HEK293 (cell line): ENCODE measurements around the gene CFAP57.

ENCODE experiments used
- CTCF ChIA-PET: fragments of 350-600 bp; formaldehyde crosslinking; extraction: SDS; loops from one replicate; lab custom pipeline; 2021; ENCODE audit warnings: antibody characterized with exemption; lab: Yijun Ruan, JAX
- POLR2A ChIA-PET: fragments of 300-600 bp; formaldehyde crosslinking; extraction: SDS; loops from one replicate; lab custom pipeline; 2020; ENCODE audit warnings: antibody characterized with exemption, inconsistent platforms; lab: Yijun Ruan, JAX
- H3K27ac ChIP-seq: fragments of 200-500 bp; sonication (Bioruptor generic); 2 replicates; pipeline ENCODE4 v1.5.1; 2014; ENCODE audit warnings: low read depth, low read length, control low read depth, inconsistent platforms; ENCODE audit errors: extremely low read depth
- H3K36me3 ChIP-seq, 2 experiments: fragments of 200-500 bp in 1 of 2; sonication (Bioruptor generic) in 1 of 2; 1 replicate in 1 of 2; 2 replicates in 1 of 2; pipeline ENCODE4 v1.5.1; 2014 to 2017; ENCODE audit warnings: inconsistent platforms in 2 of 2, low read length in 2 of 2; ENCODE audit not compliant: control insufficient read depth in 2 of 2, insufficient read depth in 1 of 2
- H3K4me1 ChIP-seq: fragments of 200-500 bp; sonication (Bioruptor generic); 2 replicates; pipeline ENCODE4 v1.5.1; 2014; ENCODE audit warnings: mild to moderate bottlenecking, low read length, inconsistent platforms; ENCODE audit not compliant: control insufficient read depth, insufficient read depth
- H3K4me3 ChIP-seq: 2 replicates; pipeline ENCODE4 v1.5.1; 2011; ENCODE audit warnings: low read depth, mild to moderate bottlenecking, control low read depth, low read length, moderate library complexity
- H3K9me3 ChIP-seq: fragments of 200-500 bp; sonication (Bioruptor generic); 2 replicates; pipeline ENCODE4 v1.5.1; 2014; ENCODE audit warnings: low read depth, low read length, inconsistent platforms; ENCODE audit not compliant: control insufficient read depth, insufficient read depth
- ELK4 ChIP-seq: IDR thresholded peaks from 2 replicates; pipeline ENCODE4 v1.6.1; 2011; ENCODE audit warnings: mild to moderate bottlenecking, low read depth, low read length, borderline replicate concordance
- KLF1 ChIP-seq: fragments of 450-650 bp; formaldehyde crosslinking; IDR thresholded peaks from 2 replicates; pipeline ENCODE4 v1.5.1; 2016; ENCODE audit warnings: missing biosample characterization, missing genetic modification characterization
- KLF16 ChIP-seq: fragments of 450-650 bp; formaldehyde crosslinking; IDR thresholded peaks from 2 replicates; pipeline ENCODE4 v1.5.1; 2017; ENCODE audit warnings: missing biosample characterization, missing genetic modification characterization
- KLF9 ChIP-seq: fragments of 450-650 bp; formaldehyde crosslinking; IDR thresholded peaks from 2 replicates; pipeline ENCODE4 v1.5.1; 2016; ENCODE audit warnings: missing biosample characterization, missing genetic modification characterization, low read depth
- PBX3 ChIP-seq: sonication (generic); formaldehyde crosslinking; IDR thresholded peaks from 2 replicates; pipeline ENCODE4 v1.8.1; 2022; ENCODE audit warnings: mild to moderate bottlenecking, moderate library complexity, missing genetic modification reagents
- SALL2 ChIP-seq: fragments of 450-650 bp; formaldehyde crosslinking; IDR thresholded peaks from 2 replicates; pipeline ENCODE4 v1.5.0; 2017; ENCODE audit warnings: missing biosample characterization, mild to moderate bottlenecking, missing genetic modification characterization, borderline replicate concordance
- TRIM28 ChIP-seq: IDR thresholded peaks from 2 replicates; pipeline ENCODE4 v1.6.1; 2011; ENCODE audit warnings: low read length, control low read depth, borderline replicate concordance
- ZEB2 ChIP-seq: fragments of 450-650 bp; formaldehyde crosslinking; IDR thresholded peaks from 2 replicates; pipeline ENCODE4 v1.5.1; 2016; ENCODE audit warnings: missing biosample characterization, missing genetic modification characterization
- ZNF138 ChIP-seq: fragments of 450-650 bp; formaldehyde crosslinking; IDR thresholded peaks from 2 replicates; pipeline ENCODE4 v1.5.1; 2016; ENCODE audit warnings: missing biosample characterization, missing genetic modification characterization, borderline replicate concordance
- ZNF211 ChIP-seq: fragments of 450-650 bp; formaldehyde crosslinking; IDR thresholded peaks from 2 replicates; pipeline ENCODE4 v1.5.1; 2016; ENCODE audit warnings: low read depth, missing biosample characterization, missing genetic modification characterization
- ZNF248 ChIP-seq: fragments of 450-650 bp; formaldehyde crosslinking; IDR thresholded peaks from 2 replicates; pipeline ENCODE4 v1.5.1; 2017; ENCODE audit warnings: missing biosample characterization, missing genetic modification characterization
- ZNF311 ChIP-seq: fragments of 450-650 bp; formaldehyde crosslinking; IDR thresholded peaks from 2 replicates; pipeline ENCODE4 v1.5.1; 2017; ENCODE audit warnings: missing biosample characterization, missing genetic modification characterization, borderline replicate concordance
- ZNF335 ChIP-seq: fragments of 450-650 bp; formaldehyde crosslinking; conservative IDR thresholded peaks from 2 replicates; pipeline ENCODE4 v1.5.1; 2016; ENCODE audit warnings: missing biosample characterization, missing genetic modification characterization
- ZNF362 ChIP-seq: fragments of 450-650 bp; formaldehyde crosslinking; IDR thresholded peaks from 2 replicates; pipeline ENCODE4 v1.5.1; 2016; ENCODE audit warnings: missing biosample characterization, missing genetic modification characterization
- ZNF366 ChIP-seq: fragments of 450-650 bp; formaldehyde crosslinking; conservative IDR thresholded peaks from 2 replicates; pipeline ENCODE4 v1.5.1; 2016; ENCODE audit warnings: missing biosample characterization, missing genetic modification characterization
- ZNF423 ChIP-seq: fragments of 450-650 bp; formaldehyde crosslinking; IDR thresholded peaks from 2 replicates; pipeline ENCODE4 v1.5.1; 2016; ENCODE audit warnings: missing biosample characterization, missing genetic modification characterization
- ZNF549 ChIP-seq: fragments of 450-650 bp; IDR thresholded peaks from 2 replicates; pipeline ENCODE4 v1.5.1; 2018; ENCODE audit warnings: missing biosample characterization, missing genetic modification characterization, mild to moderate bottlenecking, inconsistent platforms, moderate library complexity
- ZNF704 ChIP-seq: fragments of 450-650 bp; formaldehyde crosslinking; IDR thresholded peaks from 2 replicates; pipeline ENCODE4 v1.5.1; 2016; ENCODE audit warnings: missing biosample characterization, missing genetic modification characterization
- ZNF707 ChIP-seq: fragments of 450-650 bp; formaldehyde crosslinking; IDR thresholded peaks from 2 replicates; pipeline ENCODE4 v1.5.1; 2016; ENCODE audit warnings: missing biosample characterization, missing genetic modification characterization
- ZNF776 ChIP-seq: fragments of 450-650 bp; formaldehyde crosslinking; IDR thresholded peaks from 2 replicates; pipeline ENCODE4 v1.5.0; 2017; ENCODE audit warnings: missing biosample characterization, missing genetic modification characterization, borderline replicate concordance

The CFAP57 gene

GRCh38 chr1:43292216-43292615, 120.1 kb downstream of the CFAP57 start:
- no peaks in the 10 kb centered on the region for H3K9me3 ChIP-seq
- CTCF ChIA-PET, result interaction anchor here (0.6 kb wide), 1 partner anchor 279 kb away, joined by 5 read pairs; no protein-coding TSS in a partner anchor
- no peaks in the 10 kb centered on the region for H3K36me3 ChIP-seq
- no peak overlapping the region for H3K4me3 ChIP-seq
- POLR2A ChIA-PET, result no interaction called here
- no peak for TF ChIP-seq PBX3 (CRISPR knock-in tag)
- no peak for TF ChIP-seq ELK4
- TF ChIP-seq KLF16 (tag by site-specific recombination), result no peak
- no peak for TF ChIP-seq ZNF549 (tag by site-specific recombination)
- 0 out of 2 replicates have a peak, but pooled peaks have one; percentile 19 for TF ChIP-seq ZNF335
- peaks cover 4% of the 10 kb centered on the region for H3K4me1 ChIP-seq
- no peak overlapping the region for H3K27ac ChIP-seq

GRCh38 chr1:43292679-43293078, 120.5 kb downstream of the CFAP57 start:
- POLR2A ChIA-PET, result no interaction called here
- TF ChIP-seq ZNF366 (tag by site-specific recombination) (no peak), TRIM28 (no peak), ZNF138 (tag by site-specific recombination) (no peak), ZNF423 (tag by site-specific recombination) (no peak), KLF1 (no peak), ZNF211 (no peak), ZNF311 (tag by site-specific recombination) (no peak), ZNF707 (no peak), KLF9 (tag by site-specific recombination) (no peak)
- CTCF ChIA-PET, result interaction anchor here (0.6 kb wide), 1 partner anchor 279 kb away, joined by 5 read pairs; no protein-coding TSS in a partner anchor
- Histone ChIP-seq H3K9me3 (no peaks in the 10 kb centered on the region), H3K27ac (no peak overlapping the region), H3K4me3 (no peak overlapping the region), H3K36me3 (no peaks in the 10 kb centered on the region), H3K4me1 (peaks cover 4% of the 10 kb centered on the region)

GRCh38 chr1:43293176-43293575, 121.0 kb downstream of the CFAP57 start:
- Histone ChIP-seq H3K4me1 (peaks cover 4% of the 10 kb centered on the region), H3K4me3 (no peak overlapping the region)
- TF ChIP-seq ZNF335, result no peak
- TF ChIP-seq ZNF248 (tag by site-specific recombination), result no peak
- no peak for TF ChIP-seq ZNF776
- TF ChIP-seq ZNF704 (tag by site-specific recombination), result no peak
- TF ChIP-seq SALL2 (tag by site-specific recombination), result no peak
- no peak for TF ChIP-seq KLF16 (tag by site-specific recombination)
- TF ChIP-seq ZNF362, result no peak
- TF ChIP-seq ZEB2, result no peak
- TF ChIP-seq, all 188 proteins: peak for 0
- Histone ChIP-seq H3K9me3 (no peaks in the 10 kb centered on the region), H3K27ac (no peak overlapping the region), H3K36me3 (no peaks in the 10 kb centered on the region)
- CTCF ChIA-PET, result interaction anchor here (0.6 kb wide), 1 partner anchor 10 kb away, joined by 3 read pairs; no protein-coding TSS in a partner anchor
- POLR2A ChIA-PET, result no interaction called here
